GM08714 (cell line): ENCODE data around the gene CDRT4.
"Not testable (repeated sequence)": the region's sequence is repeated elsewhere in the genome, so short reads cannot be mapped to it uniquely, and the experiment has no call there.

Experiments
- H3K4me3 ChIP-seq: fragments of 200-500 bp; sonication (Bioruptor generic); 2 replicates; pipeline ENCODE4 v1.5.1; 2014; ENCODE audit warnings: mild to moderate bottlenecking, low read length, inconsistent platforms
- ZNF274 ChIP-seq: IDR thresholded peaks from 2 replicates; pipeline ENCODE4 v1.6.1; 2012; ENCODE audit warnings: mild to moderate bottlenecking, low read depth, low read length

Gene CDRT4

GRCh38 chr17:15456972-15457722 is 10.3 kb downstream of the CDRT4 start:
- no peak overlapping the region for H3K4me3 ChIP-seq
- no peak for TF ChIP-seq ZNF274

GRCh38 chr17:15456496-15456895 is 10.9 kb downstream of the CDRT4 start:
- no peak for TF ChIP-seq ZNF274
- no peak overlapping the region for H3K4me3 ChIP-seq

GRCh38 chr17:15454346-15454745 is 13.1 kb downstream of the CDRT4 start:
- no peak for TF ChIP-seq ZNF274
- H3K4me3 ChIP-seq, result no peak overlapping the region

- H3K4me3 ChIP-seq, result no peak overlapping the region
- no peak for TF ChIP-seq ZNF274
These were observed 13.6 kb downstream of the CDRT4 start for GRCh38 chr17:15453782-15454181.

GRCh38 chr17:15453246-15453645 is 14.2 kb downstream of the CDRT4 start:
- no peak overlapping the region for H3K4me3 ChIP-seq

GRCh38 chr17:15452746-15453145 is 14.7 kb downstream of the CDRT4 start:
- no peak overlapping the region for H3K4me3 ChIP-seq
- TF ChIP-seq ZNF274, result no peak

More at GRCh38 chr17:15453246-15453645, 14.2 kb downstream of the CDRT4 start:
- no peak for TF ChIP-seq ZNF274

- no peak for TF ChIP-seq ZNF274
- H3K4me3 ChIP-seq, result no peak overlapping the region
These were observed 15.7 kb downstream of the CDRT4 start for GRCh38 chr17:15451680-15452079.

- no peak for TF ChIP-seq ZNF274
- no peak overlapping the region for H3K4me3 ChIP-seq
These were observed 18.9 kb downstream of the CDRT4 start for GRCh38 chr17:15448580-15448956.

GRCh38 chr17:15447928-15448579 is 19.4 kb downstream of the CDRT4 start:
- no peak overlapping the region for H3K4me3 ChIP-seq
- no peak for TF ChIP-seq ZNF274

GRCh38 chr17:15446036-15446435 is 21.4 kb downstream of the CDRT4 start:
- no peak for TF ChIP-seq ZNF274
- no peak overlapping the region for H3K4me3 ChIP-seq

- H3K4me3 ChIP-seq, result no peak overlapping the region
- TF ChIP-seq ZNF274, result no peak
These were observed 22.6 kb downstream of the CDRT4 start for GRCh38 chr17:15444805-15445204.

GRCh38 chr17:15442311-15443180 is 24.9 kb downstream of the CDRT4 start:
- H3K4me3 ChIP-seq, result no peak overlapping the region
- TF ChIP-seq ZNF274, result no peak

- no peak for TF ChIP-seq ZNF274
- H3K4me3 ChIP-seq, result no peak overlapping the region
These were observed 26.1 kb downstream of the CDRT4 start for GRCh38 chr17:15441315-15441714.

- no peak overlapping the region for H3K4me3 ChIP-seq
- no peak for TF ChIP-seq ZNF274
These were observed 27.1 kb downstream of the CDRT4 start for GRCh38 chr17:15440347-15440746.

- H3K4me3 ChIP-seq, result not testable (repeated sequence)
These were observed 28.0 kb downstream of the CDRT4 start for GRCh38 chr17:15439205-15439985.
